Fibroblast of the aortic adventitia (primary cell): Measurements from ENCODE around the gene NR2F6. TPM values are rescaled to one million over a fixed set of nuclear protein-coding genes. Genes with fewer than 3 reads are reported as not detected.

Source experiments
- DNase-seq: peaks from one replicate; pipeline ENCODE4 v3.0.0-alpha.2; 2010; ENCODE audit warnings: low read depth
- H3K4me3 ChIP-seq: 2 replicates; pipeline ENCODE4 v1.5.1; 2011; ENCODE audit warnings: low read depth, mild to moderate bottlenecking, control low read depth, low read length, moderate library complexity
- CTCF ChIP-seq: IDR thresholded peaks from 2 replicates; pipeline ENCODE4 v1.5.1; 2011; ENCODE audit warnings: mild to moderate bottlenecking, low read length, control low read depth, inconsistent platforms; ENCODE audit not compliant: insufficient read depth
- total RNA-seq: library from RNA; depleted of rRNA; stranded (reverse); fragments of >200 nt; gene quantifications from 2 replicates; pipeline ENCODE4 v1.2.3, GENCODE V29; 2012; ENCODE audit warnings: low replicate concordance

Gene NR2F6
- total RNA-seq, 1 donor: 23.7 TPM

DNA sequence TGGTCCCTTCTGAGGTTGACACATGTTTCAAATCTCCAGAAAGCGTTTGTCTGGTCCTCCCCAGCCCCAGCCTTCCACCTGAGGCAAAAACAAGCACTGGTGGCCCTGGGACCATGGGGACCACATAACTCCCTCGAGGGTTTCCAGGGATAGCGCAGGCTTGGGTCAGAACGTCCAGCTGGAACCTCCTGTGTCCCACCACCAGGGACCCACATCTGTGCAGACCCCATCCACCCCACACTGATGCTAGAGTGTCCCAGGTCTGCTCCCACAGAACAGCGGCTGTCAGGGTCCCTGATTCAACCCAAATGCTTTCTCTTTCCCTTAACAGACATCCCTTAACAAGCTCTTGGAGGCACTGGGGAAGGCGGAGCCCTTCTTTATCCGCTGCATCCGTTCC is 60.1 kb downstream of the NR2F6 start:
- no peak for TF ChIP-seq CTCF
- H3K4me3 ChIP-seq: no peak overlapping the region
- DNase-seq: no peak

- H3K4me3 ChIP-seq: no peak overlapping the region
- no peak for DNase-seq
- TF ChIP-seq CTCF: no peak
Observed at GRCh38 chr19:17184371-17184841, 61.3 kb downstream of the NR2F6 start.

DNA sequence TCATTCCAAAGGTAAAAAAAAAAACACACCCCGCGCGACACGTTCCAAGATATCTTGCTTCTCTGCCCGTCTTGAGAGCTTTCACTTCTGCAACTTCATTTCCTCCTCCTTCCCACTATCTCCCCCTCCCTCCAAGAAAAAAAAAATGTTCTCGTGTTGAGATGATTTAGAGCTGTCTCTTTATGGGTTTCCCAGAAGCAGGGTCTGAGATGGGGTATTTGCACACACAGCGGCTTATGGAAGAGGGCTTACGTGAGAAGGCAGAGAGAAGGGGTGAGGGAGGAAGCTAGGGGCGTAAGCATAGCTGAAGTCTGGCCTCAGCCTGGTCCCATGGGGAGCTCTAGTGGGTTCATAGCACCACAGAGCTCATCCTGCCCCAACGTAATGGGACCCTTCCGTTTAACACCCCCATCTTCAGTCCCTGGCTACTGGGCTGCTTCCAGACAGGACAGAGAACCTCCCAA is 61.8 kb downstream of the NR2F6 start:
- no peak for TF ChIP-seq CTCF
- no peak for DNase-seq
- no peak overlapping the region for H3K4me3 ChIP-seq

DNA sequence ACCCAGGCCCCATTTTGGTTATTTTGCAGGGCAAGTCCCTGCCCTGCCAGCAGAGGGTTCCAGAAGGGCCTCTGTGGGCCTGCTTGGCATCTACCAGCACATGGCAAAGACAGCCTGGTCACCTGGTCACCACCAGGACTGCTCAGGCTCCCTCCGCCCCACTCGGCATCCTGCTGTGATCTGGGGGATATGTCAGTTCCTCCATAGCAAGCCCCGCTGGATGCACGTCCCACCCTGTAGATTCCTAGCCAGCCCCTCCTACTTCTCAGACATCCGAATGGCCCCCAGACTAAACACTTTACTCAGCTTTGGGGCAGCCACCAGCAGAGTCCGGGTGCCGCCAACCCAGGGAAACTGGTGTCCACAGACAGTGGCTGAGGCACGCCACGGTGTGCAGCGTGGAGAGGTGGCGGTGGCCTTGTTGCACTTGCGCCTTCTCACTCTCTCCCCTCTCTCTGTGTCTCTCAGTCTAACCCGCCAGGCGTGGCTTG is 62.4 kb downstream of the NR2F6 start:
- no peak for DNase-seq
- no peak for TF ChIP-seq CTCF
- no peak overlapping the region for H3K4me3 ChIP-seq

Other genes with a start within 250 kb of the NR2F6 start
- 0.18 and 2.5 TPM in 2 replicates for gene CPAMD8, start 219.1 kb downstream of the NR2F6 start, total RNA-seq
- 0.33 and 5.2 TPM in 2 replicates for gene HAUS8, start 170.5 kb downstream of the NR2F6 start, total RNA-seq
- 58.9 and 103 TPM in 2 replicates for gene MYO9B, start 170.1 kb downstream of the NR2F6 start, total RNA-seq
- gene USE1, start 30.6 kb downstream of the NR2F6 start, total RNA-seq: 23.8 and 27.8 TPM in 2 replicates
- gene OCEL1, start 19.7 kb downstream of the NR2F6 start, total RNA-seq: 3.9 and 19.7 TPM in 2 replicates
- gene USHBP1, start 18.8 kb upstream of the NR2F6 start, total RNA-seq: not detected in 2 replicates
- gene BABAM1, start 21.5 kb upstream of the NR2F6 start, total RNA-seq: 59.3 and 72.1 TPM in 2 replicates
- gene ANKLE1, start 36.0 kb upstream of the NR2F6 start, total RNA-seq: 0.09 and 0.41 TPM in 2 replicates
- 12.5 and 13.3 TPM in 2 replicates for gene ABHD8, start 57.5 kb upstream of the NR2F6 start, total RNA-seq
- gene MRPL34, start 60.0 kb upstream of the NR2F6 start, total RNA-seq: 22.7 and 34.3 TPM in 2 replicates
- gene DDA1, start 63.6 kb upstream of the NR2F6 start, total RNA-seq: 2.9 and 20.2 TPM in 2 replicates
- gene ANO8, start 88.9 kb upstream of the NR2F6 start, total RNA-seq: 3.1 and 6.1 TPM in 2 replicates
- gene GTPBP3, start 91.6 kb upstream of the NR2F6 start, total RNA-seq: 12.1 and 21.1 TPM in 2 replicates
- gene PLVAP, start 131.4 kb upstream of the NR2F6 start, total RNA-seq: 0.09 TPM in 1 of 2 replicates, not detected in the other
- not detected in 2 replicates for gene CCDC194, start 148.3 kb upstream of the NR2F6 start, total RNA-seq
- gene BST2, start 159.7 kb upstream of the NR2F6 start, total RNA-seq: 9.8 and 48.1 TPM in 2 replicates
- gene MVB12A, start 174.1 kb upstream of the NR2F6 start, total RNA-seq: 44.7 and 47.5 TPM in 2 replicates
- gene TMEM221, start 202.7 kb upstream of the NR2F6 start, total RNA-seq: not detected in 2 replicates
- not detected in 2 replicates for gene NXNL1, start 215.0 kb upstream of the NR2F6 start, total RNA-seq
- 11.4 and 42.0 TPM in 2 replicates for gene SLC27A1, start 224.6 kb upstream of the NR2F6 start, total RNA-seq